ENCODE measurements around the gene TEAD1. TPM values are rescaled to one million over a fixed set of nuclear protein-coding genes. Genes with fewer than 3 reads are reported as not detected.

TEAD1 gene
- total and polyA plus RNA-seq, 2 experiments from 2014 or later, result 24.5 to 103 TPM

- DNase-seq (ENCODE audit: low spot score), result no peak
- Mint-ChIP-seq H3K9me3 (peaks cover 3% of the 10 kb centered on the region; the same call in 2 of the 3 replicates), H3K36me3 (ENCODE audit: low read depth) (peaks cover 34% of the 10 kb centered on the region), H3K4me1 (peaks cover 5% of the 10 kb centered on the region), H3K27ac (no peak overlapping the region), H3K27me3 (ENCODE audit: insufficient read depth, low read depth, poor library complexity) (peaks cover 3% of the 10 kb centered on the region), H3K4me3 (no peak overlapping the region)
- ATAC-seq, result no peak
- TF ChIP-seq CREB1 (CRISPR knock-in tag; IDR thresholded peaks at IDR 0.05; ENCODE audit: low read depth) (no peak), EZH2 (IDR thresholded peaks at IDR 0.05; ENCODE audit: low read depth, unreplicated experiment) (no peak), JUNB (IDR thresholded peaks at IDR 0.05; ENCODE audit: unreplicated experiment) (no peak)
- Histone ChIP-seq H3K79me2 (replicated peaks; ENCODE audit: insufficient read depth) (no peaks in the 10 kb centered on the region), H3K36me3 (ENCODE audit: insufficient read depth) (no peaks in the 10 kb centered on the region; the same call in 1 of the 2 replicates), H3K4me1 (ENCODE audit: insufficient read depth) (no peaks in the 10 kb centered on the region), H3K4me2 (no peak overlapping the region), H3K27ac (ENCODE audit: low read depth) (no peak overlapping the region), H2AFZ (no peak overlapping the region), H3K4me3 (no peak overlapping the region), H4K20me1 (replicated peaks; ENCODE audit: insufficient read depth) (no peaks in the 10 kb centered on the region), H3K9me2 (ENCODE audit: insufficient read depth) (no peaks in the 10 kb centered on the region), H3K27me3 (ENCODE audit: insufficient read depth) (no peaks in the 10 kb centered on the region), H3F3A (replicated peaks; ENCODE audit: low read depth) (no peaks in the 10 kb centered on the region)
These were observed 269.1 kb downstream of the TEAD1 start for GRCh38 chr11:12943311-12943710.

GRCh38 chr11:12944889-12945288 is 270.7 kb downstream of the TEAD1 start:
- Histone ChIP-seq H3K4me2 (no peak overlapping the region), H3K4me3 (no peak overlapping the region), H3K27me3 (ENCODE audit: insufficient read depth) (no peaks in the 10 kb centered on the region), H3K9me2 (ENCODE audit: insufficient read depth) (no peaks in the 10 kb centered on the region), H3K79me2 (replicated peaks; ENCODE audit: insufficient read depth) (no peaks in the 10 kb centered on the region), H3K36me3 (ENCODE audit: insufficient read depth) (no peaks in the 10 kb centered on the region), H3F3A (replicated peaks; ENCODE audit: low read depth) (no peaks in the 10 kb centered on the region), H3K27ac (ENCODE audit: low read depth) (no peak overlapping the region), H3K4me1 (ENCODE audit: insufficient read depth) (no peaks in the 10 kb centered on the region), H2AFZ (no peak overlapping the region), H4K20me1 (replicated peaks; ENCODE audit: insufficient read depth) (no peaks in the 10 kb centered on the region)
- H3K4me1 Mint-ChIP-seq, result peaks cover 5% of the 10 kb centered on the region
- peaks cover 20% of the 10 kb centered on the region for H3K36me3 Mint-ChIP-seq (ENCODE audit: low read depth)
- H3K9me3 Mint-ChIP-seq, result peaks cover 3% of the 10 kb centered on the region; the same call in 2 of the 3 replicates
- ATAC-seq (no peak), DNase-seq (ENCODE audit: low spot score) (no peak)
- no peaks in the 10 kb centered on the region for H3K27me3 Mint-ChIP-seq (ENCODE audit: insufficient read depth, low read depth, poor library complexity)
- no peak overlapping the region for H3K4me3 Mint-ChIP-seq
- H3K27ac Mint-ChIP-seq, result no peak overlapping the region
- TF ChIP-seq EZH2phosphoT487 (IDR thresholded peaks at IDR 0.05; ENCODE audit: unreplicated experiment), result no peak
- no peak for TF ChIP-seq JUNB (IDR thresholded peaks at IDR 0.05; ENCODE audit: unreplicated experiment)
- TF ChIP-seq ZNF331 (CRISPR knock-in tag; IDR thresholded peaks at IDR 0.05; ENCODE audit: low read depth), result no peak
- TF ChIP-seq ETS1 (IDR thresholded peaks at IDR 0.05), result no peak
- TF ChIP-seq REST (IDR thresholded peaks at IDR 0.05; ENCODE audit: unreplicated experiment), result no peak
- no peak for TF ChIP-seq CTCF (conservative IDR thresholded peaks at IDR 0.05; ENCODE audit: low read depth in 2 of 2)
- no peak for TF ChIP-seq POLR2AphosphoS5 (IDR thresholded peaks at IDR 0.05; ENCODE audit: low read depth)
- no peak for TF ChIP-seq CREB1 (CRISPR knock-in tag; IDR thresholded peaks at IDR 0.05; ENCODE audit: low read depth)
